HEK293 (cell line): ENCODE data around the gene THOP1.

Experiments used
- ZNF302 ChIP-seq: fragments of 450-650 bp; formaldehyde crosslinking; IDR thresholded peaks from 2 replicates; pipeline ENCODE4 v1.5.1; 2016; ENCODE audit warnings: missing biosample characterization, missing genetic modification characterization, low read depth
- ZNF610 ChIP-seq: fragments of 450-650 bp; formaldehyde crosslinking; IDR thresholded peaks from 2 replicates; pipeline ENCODE4 v1.5.1; 2016; ENCODE audit warnings: missing biosample characterization, missing genetic modification characterization, borderline replicate concordance
- TF ChIP-seq, protein P1 (sequence below): fragments of 450-650 bp; formaldehyde crosslinking; IDR thresholded peaks from 2 replicates; pipeline ENCODE4 v1.5.1; 2016; ENCODE audit warnings: missing biosample characterization, missing genetic modification characterization, low read depth
- TF ChIP-seq, protein P2 (sequence below): fragments of 450-650 bp; formaldehyde crosslinking; IDR thresholded peaks from 2 replicates; pipeline ENCODE4 v1.5.1; 2016; ENCODE audit warnings: missing biosample characterization, missing genetic modification characterization
- TF ChIP-seq, protein P3 (sequence below): fragments of 450-650 bp; formaldehyde crosslinking; IDR thresholded peaks from 2 replicates; pipeline ENCODE4 v1.5.1; 2016; ENCODE audit warnings: missing biosample characterization, missing genetic modification characterization

DNA sequence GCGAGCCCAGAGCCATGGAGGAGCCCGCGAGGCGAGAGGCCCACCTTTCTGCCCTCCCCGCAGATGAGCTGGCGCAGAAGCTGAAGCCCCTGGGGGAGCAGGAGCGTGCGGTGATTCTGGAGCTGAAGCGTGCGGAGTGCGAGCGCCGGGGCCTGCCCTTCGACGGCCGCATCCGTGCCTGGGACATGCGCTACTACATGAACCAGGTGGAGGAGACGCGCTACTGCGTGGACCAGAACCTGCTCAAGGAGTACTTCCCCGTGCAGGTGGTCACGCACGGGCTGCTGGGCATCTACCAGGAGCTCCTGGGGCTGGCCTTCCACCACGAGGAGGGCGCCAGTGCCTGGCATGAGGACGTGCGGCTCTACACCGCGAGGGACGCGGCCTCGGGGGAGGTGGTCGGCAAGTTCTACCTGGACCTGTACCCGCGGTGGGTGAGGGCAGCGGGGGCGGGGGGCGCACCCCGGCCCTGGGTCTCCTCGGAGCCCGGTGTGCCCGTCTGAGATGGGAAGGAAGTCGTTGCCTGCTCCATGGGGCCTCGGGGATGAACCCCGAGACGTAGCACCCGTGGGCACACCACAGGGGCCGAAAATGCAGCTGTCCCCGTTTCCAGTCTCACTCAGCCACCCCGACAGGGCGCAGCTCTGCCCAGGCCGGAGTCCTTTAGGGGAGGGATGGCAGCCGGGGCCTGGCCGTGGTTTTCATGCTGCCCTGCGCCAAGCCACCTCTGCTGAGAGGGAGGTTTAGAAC is 22.3 kb downstream of the THOP1 start:
- TF ChIP-seq ZNF610 (tag by site-specific recombination) (no peak), ZNF302 (tag by site-specific recombination) (no peak)
- TF ChIP-seq, protein P1, sequence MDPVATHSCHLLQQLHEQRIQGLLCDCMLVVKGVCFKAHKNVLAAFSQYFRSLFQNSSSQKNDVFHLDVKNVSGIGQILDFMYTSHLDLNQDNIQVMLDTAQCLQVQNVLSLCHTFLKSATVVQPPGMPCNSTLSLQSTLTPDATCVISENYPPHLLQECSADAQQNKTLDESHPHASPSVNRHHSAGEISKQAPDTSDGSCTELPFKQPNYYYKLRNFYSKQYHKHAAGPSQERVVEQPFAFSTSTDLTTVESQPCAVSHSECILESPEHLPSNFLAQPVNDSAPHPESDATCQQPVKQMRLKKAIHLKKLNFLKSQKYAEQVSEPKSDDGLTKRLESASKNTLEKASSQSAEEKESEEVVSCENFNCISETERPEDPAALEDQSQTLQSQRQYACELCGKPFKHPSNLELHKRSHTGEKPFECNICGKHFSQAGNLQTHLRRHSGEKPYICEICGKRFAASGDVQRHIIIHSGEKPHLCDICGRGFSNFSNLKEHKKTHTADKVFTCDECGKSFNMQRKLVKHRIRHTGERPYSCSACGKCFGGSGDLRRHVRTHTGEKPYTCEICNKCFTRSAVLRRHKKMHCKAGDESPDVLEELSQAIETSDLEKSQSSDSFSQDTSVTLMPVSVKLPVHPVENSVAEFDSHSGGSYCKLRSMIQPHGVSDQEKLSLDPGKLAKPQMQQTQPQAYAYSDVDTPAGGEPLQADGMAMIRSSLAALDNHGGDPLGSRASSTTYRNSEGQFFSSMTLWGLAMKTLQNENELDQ = no peak
- TF ChIP-seq, protein P2, sequence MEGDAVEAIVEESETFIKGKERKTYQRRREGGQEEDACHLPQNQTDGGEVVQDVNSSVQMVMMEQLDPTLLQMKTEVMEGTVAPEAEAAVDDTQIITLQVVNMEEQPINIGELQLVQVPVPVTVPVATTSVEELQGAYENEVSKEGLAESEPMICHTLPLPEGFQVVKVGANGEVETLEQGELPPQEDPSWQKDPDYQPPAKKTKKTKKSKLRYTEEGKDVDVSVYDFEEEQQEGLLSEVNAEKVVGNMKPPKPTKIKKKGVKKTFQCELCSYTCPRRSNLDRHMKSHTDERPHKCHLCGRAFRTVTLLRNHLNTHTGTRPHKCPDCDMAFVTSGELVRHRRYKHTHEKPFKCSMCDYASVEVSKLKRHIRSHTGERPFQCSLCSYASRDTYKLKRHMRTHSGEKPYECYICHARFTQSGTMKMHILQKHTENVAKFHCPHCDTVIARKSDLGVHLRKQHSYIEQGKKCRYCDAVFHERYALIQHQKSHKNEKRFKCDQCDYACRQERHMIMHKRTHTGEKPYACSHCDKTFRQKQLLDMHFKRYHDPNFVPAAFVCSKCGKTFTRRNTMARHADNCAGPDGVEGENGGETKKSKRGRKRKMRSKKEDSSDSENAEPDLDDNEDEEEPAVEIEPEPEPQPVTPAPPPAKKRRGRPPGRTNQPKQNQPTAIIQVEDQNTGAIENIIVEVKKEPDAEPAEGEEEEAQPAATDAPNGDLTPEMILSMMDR (tag by site-specific recombination) = no peak
- TF ChIP-seq, protein P3, sequence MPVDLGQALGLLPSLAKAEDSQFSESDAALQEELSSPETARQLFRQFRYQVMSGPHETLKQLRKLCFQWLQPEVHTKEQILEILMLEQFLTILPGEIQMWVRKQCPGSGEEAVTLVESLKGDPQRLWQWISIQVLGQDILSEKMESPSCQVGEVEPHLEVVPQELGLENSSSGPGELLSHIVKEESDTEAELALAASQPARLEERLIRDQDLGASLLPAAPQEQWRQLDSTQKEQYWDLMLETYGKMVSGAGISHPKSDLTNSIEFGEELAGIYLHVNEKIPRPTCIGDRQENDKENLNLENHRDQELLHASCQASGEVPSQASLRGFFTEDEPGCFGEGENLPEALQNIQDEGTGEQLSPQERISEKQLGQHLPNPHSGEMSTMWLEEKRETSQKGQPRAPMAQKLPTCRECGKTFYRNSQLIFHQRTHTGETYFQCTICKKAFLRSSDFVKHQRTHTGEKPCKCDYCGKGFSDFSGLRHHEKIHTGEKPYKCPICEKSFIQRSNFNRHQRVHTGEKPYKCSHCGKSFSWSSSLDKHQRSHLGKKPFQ = no peak
